K562 (cell line): ENCODE results near the gene USP24. TPM values are rescaled to one million over a fixed set of nuclear protein-coding genes. Genes with fewer than 3 reads are reported as not detected.

ENCODE experiments used
- ZNF707 ChIP-seq: fragments of 250-450 bp; sonication (Bioruptor Pico); conservative IDR thresholded peaks from 2 replicates; pipeline ENCODE4 v1.8.0; 2022; ENCODE audit warnings: inconsistent platforms, mild to moderate bottlenecking, moderate library complexity
- ZNF766 ChIP-seq: fragments of 200-800 bp; sonication (Bioruptor generic); conservative IDR thresholded peaks from 2 replicates; pipeline ENCODE4 v1.6.1; 2016; ENCODE audit warnings: missing genetic modification characterization, missing compliant biosample characterization
- polyA plus RNA-seq, 8 experiments: library from polyadenylated mRNA; depleted of rRNA in 4 of 8; stranded (reverse) in 5 of 8; unstranded in 3 of 8; fragments of >200 nt; fragmentation: Nextera tagmentation in 2 of 8; fragmentation: Illumina TruSeq in 1 of 8; extraction: Ambion mirVana in 2 of 8; extraction: Trizol in 1 of 8; gene quantifications; 2 replicates each; pipeline versions ENCODE4 v1.2.1 to v1.2.3, GENCODE V29; 2011 to 2014; ENCODE audit warnings: inconsistent platforms in 1 of 8, missing spikeins in 1 of 8
- total RNA-seq, 7 experiments: library from RNA; depleted of rRNA in 6 of 7; stranded (reverse); fragments of >200 nt in 6 of 7; fragmentation: Illumina TruSeq in 2 of 7; extraction: Trizol in 2 of 7; gene quantifications; 2 replicates each; pipeline versions ENCODE4 v1.2.1 to v1.2.3, GENCODE V29; 2011 to 2021; ENCODE audit warnings: low replicate concordance in 1 of 7
- TF ChIP-seq, protein P1 (sequence below): sonication (generic); formaldehyde crosslinking; IDR thresholded peaks from 2 replicates; pipeline ENCODE4 v1.8.0; 2023; ENCODE audit warnings: missing genetic modification reagents, mild to moderate bottlenecking, borderline replicate concordance
- TF ChIP-seq, protein P2 (sequence below): fragments of 450-650 bp; IDR thresholded peaks from 2 replicates; pipeline ENCODE4 v1.6.1; 2016; ENCODE audit warnings: missing biosample characterization, missing genetic modification characterization
- TF ChIP-seq, protein P3 (sequence below): fragments of 250-450 bp; sonication (Bioruptor Pico); IDR thresholded peaks from 2 replicates; pipeline ENCODE4 v1.8.0; 2022; ENCODE audit warnings: moderate library complexity, mild to moderate bottlenecking, inconsistent platforms

USP24 gene
- total and polyA plus RNA-seq, 9 of the 15 experiments (the other 6 are each of a cell fraction or from before 2014, with no cell fraction given), result 7.7 to 62.6 (median 36.8) TPM

DNA sequence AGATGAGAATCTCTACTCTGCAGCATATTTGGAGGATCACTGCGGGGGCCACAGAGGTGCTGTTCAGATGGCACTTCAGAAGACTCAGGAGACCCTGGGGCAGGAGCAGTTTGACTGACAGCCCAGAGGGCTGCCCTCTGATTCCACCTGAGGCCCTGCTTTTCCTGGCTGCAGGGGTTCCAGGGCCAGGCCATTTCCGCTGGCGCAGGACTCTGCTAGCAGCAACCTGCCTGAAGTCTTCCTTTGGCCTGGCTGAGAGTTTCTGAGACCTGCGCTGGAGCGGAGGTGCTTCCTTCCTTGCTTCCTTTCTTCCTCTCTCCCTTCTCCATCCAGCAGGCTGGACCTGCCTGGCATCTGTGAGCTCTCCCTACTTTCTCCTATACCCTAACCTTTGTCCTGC lies 164.0 kb downstream of the USP24 start (continued):
- TF ChIP-seq, protein P1, sequence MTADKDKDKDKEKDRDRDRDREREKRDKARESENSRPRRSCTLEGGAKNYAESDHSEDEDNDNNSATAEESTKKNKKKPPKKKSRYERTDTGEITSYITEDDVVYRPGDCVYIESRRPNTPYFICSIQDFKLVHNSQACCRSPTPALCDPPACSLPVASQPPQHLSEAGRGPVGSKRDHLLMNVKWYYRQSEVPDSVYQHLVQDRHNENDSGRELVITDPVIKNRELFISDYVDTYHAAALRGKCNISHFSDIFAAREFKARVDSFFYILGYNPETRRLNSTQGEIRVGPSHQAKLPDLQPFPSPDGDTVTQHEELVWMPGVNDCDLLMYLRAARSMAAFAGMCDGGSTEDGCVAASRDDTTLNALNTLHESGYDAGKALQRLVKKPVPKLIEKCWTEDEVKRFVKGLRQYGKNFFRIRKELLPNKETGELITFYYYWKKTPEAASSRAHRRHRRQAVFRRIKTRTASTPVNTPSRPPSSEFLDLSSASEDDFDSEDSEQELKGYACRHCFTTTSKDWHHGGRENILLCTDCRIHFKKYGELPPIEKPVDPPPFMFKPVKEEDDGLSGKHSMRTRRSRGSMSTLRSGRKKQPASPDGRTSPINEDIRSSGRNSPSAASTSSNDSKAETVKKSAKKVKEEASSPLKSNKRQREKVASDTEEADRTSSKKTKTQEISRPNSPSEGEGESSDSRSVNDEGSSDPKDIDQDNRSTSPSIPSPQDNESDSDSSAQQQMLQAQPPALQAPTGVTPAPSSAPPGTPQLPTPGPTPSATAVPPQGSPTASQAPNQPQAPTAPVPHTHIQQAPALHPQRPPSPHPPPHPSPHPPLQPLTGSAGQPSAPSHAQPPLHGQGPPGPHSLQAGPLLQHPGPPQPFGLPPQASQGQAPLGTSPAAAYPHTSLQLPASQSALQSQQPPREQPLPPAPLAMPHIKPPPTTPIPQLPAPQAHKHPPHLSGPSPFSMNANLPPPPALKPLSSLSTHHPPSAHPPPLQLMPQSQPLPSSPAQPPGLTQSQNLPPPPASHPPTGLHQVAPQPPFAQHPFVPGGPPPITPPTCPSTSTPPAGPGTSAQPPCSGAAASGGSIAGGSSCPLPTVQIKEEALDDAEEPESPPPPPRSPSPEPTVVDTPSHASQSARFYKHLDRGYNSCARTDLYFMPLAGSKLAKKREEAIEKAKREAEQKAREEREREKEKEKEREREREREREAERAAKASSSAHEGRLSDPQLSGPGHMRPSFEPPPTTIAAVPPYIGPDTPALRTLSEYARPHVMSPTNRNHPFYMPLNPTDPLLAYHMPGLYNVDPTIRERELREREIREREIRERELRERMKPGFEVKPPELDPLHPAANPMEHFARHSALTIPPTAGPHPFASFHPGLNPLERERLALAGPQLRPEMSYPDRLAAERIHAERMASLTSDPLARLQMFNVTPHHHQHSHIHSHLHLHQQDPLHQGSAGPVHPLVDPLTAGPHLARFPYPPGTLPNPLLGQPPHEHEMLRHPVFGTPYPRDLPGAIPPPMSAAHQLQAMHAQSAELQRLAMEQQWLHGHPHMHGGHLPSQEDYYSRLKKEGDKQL, result no peak
- TF ChIP-seq ZNF707 (CRISPR knock-in tag) (no peak), ZNF766 (CRISPR knock-in tag) (no peak)
- TF ChIP-seq, protein P2, sequence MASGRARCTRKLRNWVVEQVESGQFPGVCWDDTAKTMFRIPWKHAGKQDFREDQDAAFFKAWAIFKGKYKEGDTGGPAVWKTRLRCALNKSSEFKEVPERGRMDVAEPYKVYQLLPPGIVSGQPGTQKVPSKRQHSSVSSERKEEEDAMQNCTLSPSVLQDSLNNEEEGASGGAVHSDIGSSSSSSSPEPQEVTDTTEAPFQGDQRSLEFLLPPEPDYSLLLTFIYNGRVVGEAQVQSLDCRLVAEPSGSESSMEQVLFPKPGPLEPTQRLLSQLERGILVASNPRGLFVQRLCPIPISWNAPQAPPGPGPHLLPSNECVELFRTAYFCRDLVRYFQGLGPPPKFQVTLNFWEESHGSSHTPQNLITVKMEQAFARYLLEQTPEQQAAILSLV (tag), result no peak
- TF ChIP-seq, protein P3, sequence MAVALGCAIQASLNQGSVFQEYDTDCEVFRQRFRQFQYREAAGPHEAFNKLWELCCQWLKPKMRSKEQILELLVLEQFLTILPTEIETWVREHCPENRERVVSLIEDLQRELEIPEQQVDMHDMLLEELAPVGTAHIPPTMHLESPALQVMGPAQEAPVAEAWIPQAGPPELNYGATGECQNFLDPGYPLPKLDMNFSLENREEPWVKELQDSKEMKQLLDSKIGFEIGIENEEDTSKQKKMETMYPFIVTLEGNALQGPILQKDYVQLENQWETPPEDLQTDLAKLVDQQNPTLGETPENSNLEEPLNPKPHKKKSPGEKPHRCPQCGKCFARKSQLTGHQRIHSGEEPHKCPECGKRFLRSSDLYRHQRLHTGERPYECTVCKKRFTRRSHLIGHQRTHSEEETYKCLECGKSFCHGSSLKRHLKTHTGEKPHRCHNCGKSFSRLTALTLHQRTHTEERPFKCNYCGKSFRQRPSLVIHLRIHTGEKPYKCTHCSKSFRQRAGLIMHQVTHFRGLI (CRISPR knock-in tag), result no peak
